HCT116 (cell line): ENCODE data around the gene ILF2. TPM values are rescaled to one million over a fixed set of nuclear protein-coding genes. Genes with fewer than 3 reads are reported as not detected.

Source experiments
- ATAC-seq: fragments of 200-7000 bp; cut with Tn5 transposase; 2 replicates; pipeline ENCODE4 v1.9.1; 2020; ENCODE audit warnings: mild to moderate bottlenecking, moderate library complexity
- BruUV-seq: library from RNA; stranded (reverse); fragments of 400-500 nt; replicated peaks from 2 replicates; lab custom pipeline; 2021; lab: Mats Ljungman, UMichigan
- CTCF ChIA-PET: fragments of 300-600 bp; sonication (Branson Sonifier 250); formaldehyde crosslinking; loops from one replicate; lab custom pipeline; 2021; ENCODE audit warnings: antibody characterized with exemption; lab: Charles Lee
- POLR2A ChIA-PET: fragments of 300-600, 350-600 bp; sonication (Branson Sonifier 250); formaldehyde crosslinking; loops from one replicate; lab custom pipeline; 2021; ENCODE audit warnings: antibody characterized with exemption; lab: Charles Lee
- RAD21 ChIA-PET, 2 experiments: fragments of 300-600 bp; sonication (Branson Sonifier 250); formaldehyde crosslinking; loops; one replicate each; lab custom pipeline; 2023; ENCODE audit warnings: low total read pairs in 2 of 2; ENCODE audit not compliant: uncharacterized antibody in 2 of 2, unreplicated experiment in 2 of 2, low non-redundant PET in 1 of 2; lab: Charles Lee
- DNase-seq: peaks from one replicate; pipeline ENCODE4 v3.0.0-alpha.2; 2010; ENCODE audit warnings: low read depth, low spot score
- H2AFZ ChIP-seq: fragments of 200-600 bp; shearing (Covaris generic), sonication (generic); 2 replicates; pipeline ENCODE4 v1.6.1; 2017; ENCODE audit warnings: low read depth, mixed run types, mixed read lengths, antibody characterized with exemption, low read length; ENCODE audit not compliant: poor library complexity, severe bottlenecking
- H3K27ac ChIP-seq: 2 replicates; pipeline ENCODE4 v1.5.1; 2012; ENCODE audit warnings: low read depth, low read length
- H3K27me3 ChIP-seq: fragments of 200-600 bp; sonication (generic); 2 replicates; pipeline ENCODE4 v1.6.1; 2016; ENCODE audit warnings: mixed run types, low read length, mixed read lengths; ENCODE audit not compliant: insufficient read depth
- H3K36me3 ChIP-seq, 2 experiments: fragments of 200-500 bp in 1 of 2; fragments of 200-600 bp in 1 of 2; sonication (Bioruptor generic) in 1 of 2; sonication (generic) in 1 of 2; 2 replicates each; pipeline versions ENCODE4 v1.5.1 to v1.6.1; 2014 to 2016; ENCODE audit warnings: low read length in 2 of 2, inconsistent platforms in 1 of 2, mixed read lengths in 1 of 2, mixed run types in 1 of 2; ENCODE audit not compliant: insufficient read depth in 2 of 2, control insufficient read depth in 1 of 2
- H3K4me1 ChIP-seq, 2 experiments: fragments of 200-600 bp in 1 of 2; sonication (generic) in 1 of 2; 2 replicates each; pipeline versions ENCODE4 v1.5.1 to v1.6.1; 2012 to 2017; ENCODE audit warnings: low read length in 2 of 2, inconsistent platforms in 1 of 2, mild to moderate bottlenecking in 1 of 2, mixed read lengths in 1 of 2, mixed run types in 1 of 2, moderate library complexity in 1 of 2; ENCODE audit not compliant: insufficient read depth in 2 of 2, control insufficient read depth in 1 of 2
- H3K4me2 ChIP-seq: fragments of 200-600 bp; sonication (generic); 2 replicates; pipeline ENCODE4 v1.6.1; 2017; ENCODE audit warnings: mixed run types, low read length, mixed read lengths
- H3K4me3 ChIP-seq, 2 experiments: fragments of 200-600 bp in 1 of 2; sonication (generic) in 1 of 2; replicated peaks in 1 of 2; 2 replicates each; pipeline ENCODE4 v1.5.1; 2011 to 2016; ENCODE audit warnings: low read length in 2 of 2, control low read depth in 1 of 2, low read depth in 1 of 2, mild to moderate bottlenecking in 1 of 2, mixed read lengths in 1 of 2, mixed run types in 1 of 2
- H3K79me2 ChIP-seq: fragments of 200-600 bp; sonication (generic); 2 replicates; pipeline ENCODE4 v1.6.1; 2017; ENCODE audit warnings: mild to moderate bottlenecking, mixed run types, low read length, moderate library complexity, mixed read lengths; ENCODE audit not compliant: insufficient read depth
- H3K9ac ChIP-seq: fragments of 200-600 bp; sonication (generic); 2 replicates; pipeline ENCODE4 v1.6.1; 2016; ENCODE audit warnings: low read length, mixed read lengths
- H3K9me2 ChIP-seq: fragments of 200-600 bp; sonication (generic), shearing (Covaris generic); 2 replicates; pipeline ENCODE4 v1.6.1; 2017; ENCODE audit warnings: mixed run types, mild to moderate bottlenecking, moderate library complexity; ENCODE audit not compliant: insufficient read depth
- H3K9me3 ChIP-seq, 2 experiments: fragments of 200-500 bp in 1 of 2; fragments of 200-600 bp in 1 of 2; sonication (Bioruptor generic) in 1 of 2; sonication (generic) in 1 of 2; 2 replicates each; pipeline ENCODE4 v1.6.1; 2014 to 2017; ENCODE audit warnings: low read length in 2 of 2, mixed read lengths in 2 of 2, inconsistent platforms in 1 of 2, low read depth in 1 of 2, mild to moderate bottlenecking in 1 of 2, mixed run types in 1 of 2, moderate library complexity in 1 of 2; ENCODE audit not compliant: control insufficient read depth in 1 of 2, insufficient read depth in 1 of 2
- H4K20me1 ChIP-seq: fragments of 200-600 bp; sonication (generic), shearing (Covaris generic); 2 replicates; pipeline ENCODE4 v1.6.1; 2017; ENCODE audit warnings: mixed run types, mild to moderate bottlenecking, moderate library complexity; ENCODE audit not compliant: insufficient read depth
- EGR1 ChIP-seq: IDR thresholded peaks from 2 replicates; pipeline ENCODE4 v1.6.1; 2012; ENCODE audit warnings: low read depth
- ELF1 ChIP-seq: IDR thresholded peaks from 2 replicates; pipeline ENCODE4 v1.6.1; 2012; ENCODE audit warnings: low read depth, borderline replicate concordance
- EZH2 ChIP-seq: fragments of 200-600 bp; sonication (generic); IDR thresholded peaks from 2 replicates; pipeline ENCODE4 v1.6.1; 2017; ENCODE audit warnings: antibody characterized with exemption, mixed run types
- FOSL1 ChIP-seq: IDR thresholded peaks from 2 replicates; pipeline ENCODE4 v1.6.1; 2012; ENCODE audit warnings: low read depth
- JUND ChIP-seq: IDR thresholded peaks from 2 replicates; pipeline ENCODE4 v1.6.1; 2012
- MAX ChIP-seq: IDR thresholded peaks from 2 replicates; pipeline ENCODE4 v1.6.1; 2012
- POLR2AphosphoS5 ChIP-seq: IDR thresholded peaks from 2 replicates; pipeline ENCODE4 v1.6.1; 2011; ENCODE audit warnings: mild to moderate bottlenecking, low read depth, low read length, moderate library complexity
- SP1 ChIP-seq: IDR thresholded peaks from 2 replicates; pipeline ENCODE4 v1.6.1; 2012; ENCODE audit warnings: low read depth
- YY1 ChIP-seq: IDR thresholded peaks from 2 replicates; pipeline ENCODE4 v1.6.1; 2011; ENCODE audit warnings: low read length, low read depth, moderate library complexity, mild to moderate bottlenecking; ENCODE audit not compliant: insufficient replicate concordance; ENCODE audit errors: extremely low read depth
- ZFX ChIP-seq: fragments of 450-650 bp; IDR thresholded peaks from 2 replicates; pipeline ENCODE4 v1.6.1; 2017
- ZNF274 ChIP-seq: fragments of 200-500 bp; sonication (Bioruptor generic); IDR thresholded peaks from 2 replicates; pipeline ENCODE4 v1.6.1; 2014; ENCODE audit warnings: mild to moderate bottlenecking, low read depth, low read length, inconsistent platforms
- intact Hi-C: fragments of 100-400 bp; cut with micrococcal nuclease; formaldehyde crosslinking; loops from 2 replicates; pipeline ENCODE4 v1.10.0; 2022
- total RNA-seq: library from RNA; stranded (reverse); gene quantifications from one replicate; pipeline ENCODE4 v1.2.1, GENCODE V29; 2021; ENCODE audit not compliant: unreplicated experiment
- TF ChIP-seq, protein P1 (sequence below): IDR thresholded peaks from 2 replicates; pipeline ENCODE4 v1.6.1; 2012; ENCODE audit warnings: low read depth
- TF ChIP-seq, protein P2 (sequence below): IDR thresholded peaks from 2 replicates; pipeline ENCODE4 v1.6.1; 2012

The ILF2 gene
- total RNA-seq, 1 experiment from 2014 or later, result 335 TPM

DNA sequence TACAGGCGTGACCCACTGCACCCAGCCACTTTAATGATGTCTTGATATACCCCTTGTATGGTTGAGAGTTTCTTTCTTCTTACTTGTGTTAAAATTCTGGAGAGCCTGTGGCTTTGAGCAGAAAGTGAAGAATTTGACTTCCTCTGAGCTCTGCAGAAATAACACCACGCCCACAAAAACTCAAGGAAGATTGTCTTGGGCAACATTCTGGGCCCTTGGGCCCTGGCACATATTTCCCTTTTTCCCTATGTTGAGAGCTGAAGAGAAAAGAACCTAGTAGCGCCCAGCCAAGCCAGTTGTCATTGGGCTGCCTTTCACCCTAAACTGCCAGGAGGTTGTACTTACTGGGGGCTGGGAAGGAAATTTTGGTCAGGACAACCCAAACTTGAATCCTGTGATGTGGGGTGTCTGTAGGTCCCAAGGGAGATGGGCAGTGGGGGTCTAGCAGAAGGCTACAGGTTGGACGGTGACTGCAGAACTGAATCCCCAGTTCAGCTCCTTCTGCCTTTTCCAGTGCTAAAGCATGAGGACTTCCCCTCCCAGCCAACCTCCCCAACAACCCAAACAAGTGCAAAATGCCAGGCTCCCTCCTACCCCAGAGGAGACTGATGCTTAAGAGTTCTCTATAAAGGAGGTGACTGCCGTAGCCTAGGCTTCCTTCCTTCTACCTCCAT lies 24.0 kb downstream of the ILF2 start:
- POLR2A ChIA-PET, result interaction anchor here (1.2 kb wide), 1 partner anchor 13 kb away, joined by 3 read pairs; the partner anchor contains the start of gene CHTOP
- no peaks in the 10 kb centered on the region for H3K9me3 ChIP-seq
- peaks cover 33% of the 10 kb centered on the region for H3K79me2 ChIP-seq
- no peak overlapping the region for H3K27ac ChIP-seq
- H3K4me2 ChIP-seq, result no peak overlapping the region
- peaks cover 41 to 44% of the 10 kb centered on the region in 2 experiments for H3K36me3 ChIP-seq
- H3K9me2 ChIP-seq, result no peaks in the 10 kb centered on the region
- TF ChIP-seq ELF1 (no peak), POLR2AphosphoS5 (peak; percentile 42)
- TF ChIP-seq, all 23 proteins: peak for 1
- no peaks in the 10 kb centered on the region for H3K27me3 ChIP-seq
- H3K4me1 ChIP-seq, result peaks cover 0 to 4% of the 10 kb centered on the region in 2 experiments; a peak in 2 of 4 replicates
- peak; percentile 17 for ATAC-seq
- BruUV-seq, result no TSS peak
- H2AFZ ChIP-seq, result no peak overlapping the region
- RAD21 ChIA-PET, result no interaction called here
- no peak overlapping the region for H3K4me3 ChIP-seq
- CTCF ChIA-PET, result interaction anchor here (1.6 kb wide), 1 partner anchor 74 kb away, joined by 4 read pairs; no protein-coding TSS in a partner anchor
- intact Hi-C loops, result no loop called here
- H3K9ac ChIP-seq, result no peak overlapping the region
- no peak for DNase-seq
- H4K20me1 ChIP-seq, result peaks cover 6% of the 10 kb centered on the region; the same call in 1 of the 2 replicates

DNA sequence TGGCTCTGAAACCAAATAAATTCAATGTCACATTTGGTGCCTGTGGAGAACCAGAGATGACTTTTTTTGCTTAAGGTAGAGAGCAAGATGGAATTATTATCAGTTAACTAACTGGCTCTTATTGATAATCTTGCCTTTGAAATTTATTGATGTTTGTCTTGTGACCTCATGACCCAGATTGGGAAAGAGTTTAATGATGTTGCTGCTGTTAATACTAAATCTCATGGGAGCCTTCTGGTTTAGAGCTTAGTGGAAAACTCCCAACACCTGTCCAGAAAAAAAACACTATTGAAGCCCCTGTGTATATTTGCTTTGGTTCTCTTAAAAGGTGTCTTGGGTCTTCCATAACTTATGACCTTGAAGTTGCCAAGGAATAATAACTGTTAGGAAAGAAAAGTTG lies 27.0 kb downstream of the ILF2 start:
- Histone ChIP-seq H3K79me2 (peaks cover 63% of the 10 kb centered on the region), H3K9ac (no peak overlapping the region), H3K36me3 (peaks cover 70 to 72% of the 10 kb centered on the region in 2 experiments), H3K9me2 (no peaks in the 10 kb centered on the region), H4K20me1 (peaks cover 6% of the 10 kb centered on the region; the same call in 1 of the 2 replicates), H3K4me3 (no peak overlapping the region), H3K9me3 (no peaks in the 10 kb centered on the region), H3K4me1 (peaks cover 0 to 4% of the 10 kb centered on the region in 2 experiments; a peak in 1 of 4 replicates), H3K27me3 (no peaks in the 10 kb centered on the region), H2AFZ (no peak overlapping the region), H3K4me2 (no peak overlapping the region), H3K27ac (no peak overlapping the region)
- ATAC-seq (no peak), DNase-seq (no peak)
- ChIA-PET RAD21 (no interaction called here), POLR2A (interaction anchor here (2.9 to 3.0 kb wide), 2 partner anchors 10 to 17 kb away, joined by 8 to 27 read pairs; partner anchors contain the start of genes CHTOP and S100A13), CTCF (interaction anchor here (0.8 to 1.3 kb wide), 2 partner anchors 72 to 111 kb away, joined by 3 to 4 read pairs; no protein-coding TSS in a partner anchor)
- intact Hi-C loops, result no loop called here
- BruUV-seq, result no TSS peak
- TF ChIP-seq, protein P1, sequence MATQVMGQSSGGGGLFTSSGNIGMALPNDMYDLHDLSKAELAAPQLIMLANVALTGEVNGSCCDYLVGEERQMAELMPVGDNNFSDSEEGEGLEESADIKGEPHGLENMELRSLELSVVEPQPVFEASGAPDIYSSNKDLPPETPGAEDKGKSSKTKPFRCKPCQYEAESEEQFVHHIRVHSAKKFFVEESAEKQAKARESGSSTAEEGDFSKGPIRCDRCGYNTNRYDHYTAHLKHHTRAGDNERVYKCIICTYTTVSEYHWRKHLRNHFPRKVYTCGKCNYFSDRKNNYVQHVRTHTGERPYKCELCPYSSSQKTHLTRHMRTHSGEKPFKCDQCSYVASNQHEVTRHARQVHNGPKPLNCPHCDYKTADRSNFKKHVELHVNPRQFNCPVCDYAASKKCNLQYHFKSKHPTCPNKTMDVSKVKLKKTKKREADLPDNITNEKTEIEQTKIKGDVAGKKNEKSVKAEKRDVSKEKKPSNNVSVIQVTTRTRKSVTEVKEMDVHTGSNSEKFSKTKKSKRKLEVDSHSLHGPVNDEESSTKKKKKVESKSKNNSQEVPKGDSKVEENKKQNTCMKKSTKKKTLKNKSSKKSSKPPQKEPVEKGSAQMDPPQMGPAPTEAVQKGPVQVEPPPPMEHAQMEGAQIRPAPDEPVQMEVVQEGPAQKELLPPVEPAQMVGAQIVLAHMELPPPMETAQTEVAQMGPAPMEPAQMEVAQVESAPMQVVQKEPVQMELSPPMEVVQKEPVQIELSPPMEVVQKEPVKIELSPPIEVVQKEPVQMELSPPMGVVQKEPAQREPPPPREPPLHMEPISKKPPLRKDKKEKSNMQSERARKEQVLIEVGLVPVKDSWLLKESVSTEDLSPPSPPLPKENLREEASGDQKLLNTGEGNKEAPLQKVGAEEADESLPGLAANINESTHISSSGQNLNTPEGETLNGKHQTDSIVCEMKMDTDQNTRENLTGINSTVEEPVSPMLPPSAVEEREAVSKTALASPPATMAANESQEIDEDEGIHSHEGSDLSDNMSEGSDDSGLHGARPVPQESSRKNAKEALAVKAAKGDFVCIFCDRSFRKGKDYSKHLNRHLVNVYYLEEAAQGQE, result no peak
- TF ChIP-seq, protein P2, sequence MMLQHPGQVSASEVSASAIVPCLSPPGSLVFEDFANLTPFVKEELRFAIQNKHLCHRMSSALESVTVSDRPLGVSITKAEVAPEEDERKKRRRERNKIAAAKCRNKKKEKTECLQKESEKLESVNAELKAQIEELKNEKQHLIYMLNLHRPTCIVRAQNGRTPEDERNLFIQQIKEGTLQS, result no peak
- TF ChIP-seq EGR1 (no peak), ZNF274 (no peak), ZFX (no peak), YY1 (no peak), SP1 (no peak), JUND (no peak), MAX (no peak), FOSL1 (no peak), EZH2 (no peak)
